GM18519 (cell line): ENCODE measurements around the gene GPSM3.

ENCODE experiments used
- ATAC-seq: cut with Tn5 transposase; IDR thresholded peaks from one replicate; pipeline ENCODE4 v1.9.1; 2021; ENCODE audit warnings: mild to moderate bottlenecking, moderate library complexity; ENCODE audit not compliant: unreplicated experiment, low FRiP score

The GPSM3 gene

GRCh38 chr6:32175711-32176475 lies 16.6 kb downstream of the GPSM3 start, which contains the start of gene AGPAT1:
Gene AGPAT1, minus strand, starts transcription at chr6:32176084. Its CDS starts 4,588 bp downstream, at chr6:32171496.
- ATAC-seq = no peak

- no peak for ATAC-seq
Observed at GRCh38 chr6:32175322-32175710, 17.1 kb downstream of the GPSM3 start.

GRCh38 chr6:32174416-32174815 lies 18.0 kb downstream of the GPSM3 start:
- no peak for ATAC-seq

GRCh38 chr6:32173051-32173727 lies 19.3 kb downstream of the GPSM3 start:
- no peak for ATAC-seq

GRCh38 chr6:32171234-32171633 lies 21.2 kb downstream of the GPSM3 start:
- no peak for ATAC-seq

GRCh38 chr6:32170294-32170693 lies 22.1 kb downstream of the GPSM3 start:
- ATAC-seq = no peak

GRCh38 chr6:32168807-32169591 lies 23.4 kb downstream of the GPSM3 start:
- no peak for ATAC-seq

- ATAC-seq = no peak
Observed at GRCh38 chr6:32168350-32168749, 24.1 kb downstream of the GPSM3 start.

GRCh38 chr6:32167761-32168262 lies 24.6 kb downstream of the GPSM3 start:
- no peak for ATAC-seq

GRCh38 chr6:32167154-32167760 lies 25.2 kb downstream of the GPSM3 start:
- no peak for ATAC-seq

- ATAC-seq = no peak
Observed at GRCh38 chr6:32166411-32167061, 25.9 kb downstream of the GPSM3 start.

GRCh38 chr6:32164295-32164694 lies 28.1 kb downstream of the GPSM3 start, which contains the start of gene EGFL8:
Gene EGFL8, plus strand, starts transcription at chr6:32164595. Its CDS starts 1,571 bp downstream, at chr6:32166166.
- ATAC-seq = no peak

GRCh38 chr6:32163559-32164258 lies 28.7 kb downstream of the GPSM3 start:
- no peak for ATAC-seq

GRCh38 chr6:32158052-32158451 lies 34.4 kb downstream of the GPSM3 start:
- no peak for ATAC-seq

GRCh38 chr6:32156891-32157290 lies 35.6 kb downstream of the GPSM3 start:
- no peak for ATAC-seq

GRCh38 chr6:32154514-32155161 lies 37.8 kb downstream of the GPSM3 start:
- no peak for ATAC-seq

- no peak for ATAC-seq
Observed at GRCh38 chr6:32153564-32154513, 38.6 kb downstream of the GPSM3 start, which contains the start of gene PPT2. Gene PPT2, plus strand, starts transcription at chr6:32154141. Its CDS starts 454 bp downstream, at chr6:32154595.
